NCI-H1092 (cell line): ENCODE results near the gene LZTR1.
"Not testable (repeated sequence)": the region's sequence is repeated elsewhere in the genome, so short reads cannot be mapped to it uniquely, and the experiment has no call there.

Experiments used
- DNase-seq: peaks from one replicate; lab custom pipeline; 2025; lab: John Stamatoyannopoulos, UW

The LZTR1 gene

DNA sequence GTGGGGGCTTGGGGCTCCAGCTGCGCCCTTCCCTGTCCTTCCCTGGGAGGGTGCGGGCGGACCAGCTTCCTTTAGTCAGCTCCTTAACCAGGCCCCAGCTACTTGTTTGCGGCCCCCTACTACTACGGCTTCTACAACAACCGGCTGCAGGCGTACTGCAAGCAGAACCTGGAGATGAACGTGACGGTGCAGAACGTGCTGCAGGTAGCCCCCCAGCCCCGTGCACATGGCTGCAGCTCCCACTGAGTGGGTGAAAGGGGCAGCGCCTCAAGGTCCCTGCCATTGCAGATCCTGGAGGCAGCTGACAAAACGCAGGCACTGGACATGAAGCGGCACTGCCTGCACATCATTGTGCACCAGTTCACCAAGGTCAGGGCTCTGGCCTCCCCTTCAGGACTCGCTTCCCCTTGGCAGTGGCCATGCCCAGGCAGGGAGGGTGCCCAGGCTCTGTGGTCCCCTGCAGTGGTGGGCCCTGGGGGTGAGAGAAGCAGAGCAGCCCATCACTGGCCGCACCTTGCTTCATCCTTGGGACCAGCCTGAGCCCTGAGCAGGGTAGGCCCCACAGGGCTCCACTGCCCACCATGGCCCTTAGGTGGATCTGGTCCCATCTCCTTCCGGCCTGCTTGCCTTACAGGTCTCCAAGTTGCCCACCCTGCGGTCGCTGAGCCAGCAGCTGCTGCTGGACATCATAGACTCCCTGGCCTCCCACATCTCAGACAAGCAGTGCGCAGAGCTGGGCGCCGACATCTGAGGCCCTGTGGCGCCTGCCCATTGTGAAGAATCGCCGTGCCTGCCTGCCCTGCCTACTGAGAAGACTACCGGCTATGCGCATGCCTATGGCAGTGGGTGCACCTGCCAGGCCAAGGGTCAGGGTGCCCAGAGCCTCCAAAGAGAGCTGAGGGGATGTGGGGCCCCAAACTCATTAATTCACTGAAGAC is 14.8 kb downstream of the LZTR1 start:
- DNase-seq: no peak

- DNase-seq: no peak
Observed at GRCh38 chr22:20997536-20998257, 15.6 kb downstream of the LZTR1 start.

DNA sequence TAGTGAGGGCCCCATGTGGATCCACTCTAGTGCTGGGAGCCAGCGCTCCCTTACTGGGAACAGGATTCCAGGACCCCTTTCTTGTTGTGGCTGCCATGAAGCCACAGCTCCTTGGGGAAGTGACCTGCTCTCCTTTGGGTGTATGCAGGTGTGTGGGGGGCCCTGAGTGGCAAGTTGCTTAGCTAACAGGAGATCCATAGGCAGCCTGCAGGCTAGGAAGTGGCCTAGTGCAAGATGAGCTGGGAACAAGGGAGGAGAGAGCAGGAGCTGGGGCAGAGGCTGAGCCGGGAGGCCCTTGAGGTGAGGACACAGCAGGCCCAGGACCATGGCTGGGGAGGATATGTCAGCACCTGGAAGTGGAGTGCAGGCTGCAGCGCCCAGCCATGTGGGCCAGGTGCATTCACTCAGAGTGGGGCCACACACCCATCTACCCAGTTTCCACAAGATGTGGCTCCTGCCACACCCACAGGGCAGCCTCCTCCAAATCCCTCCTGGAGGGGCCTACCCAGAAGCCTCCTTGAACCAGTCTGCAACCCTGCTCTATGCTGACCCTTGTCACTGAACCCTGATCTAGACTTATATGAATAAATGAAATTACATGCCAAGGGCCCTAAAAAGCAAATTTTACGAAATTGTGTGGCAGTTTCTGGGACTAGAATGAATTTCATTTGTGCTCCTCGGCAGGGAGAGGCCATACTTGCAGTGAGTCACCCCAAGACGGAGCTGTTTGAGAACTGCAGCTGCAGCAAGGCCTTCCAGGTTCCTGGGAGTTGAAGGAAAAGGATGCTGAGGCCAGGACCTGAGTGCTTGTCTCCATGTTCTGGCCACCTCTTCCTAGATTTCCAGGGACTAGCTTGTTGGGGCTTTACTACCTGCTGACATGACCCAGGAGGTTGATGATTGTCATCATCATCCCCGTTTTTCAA is 16.6 kb downstream of the LZTR1 start:
- no peak for DNase-seq

DNA sequence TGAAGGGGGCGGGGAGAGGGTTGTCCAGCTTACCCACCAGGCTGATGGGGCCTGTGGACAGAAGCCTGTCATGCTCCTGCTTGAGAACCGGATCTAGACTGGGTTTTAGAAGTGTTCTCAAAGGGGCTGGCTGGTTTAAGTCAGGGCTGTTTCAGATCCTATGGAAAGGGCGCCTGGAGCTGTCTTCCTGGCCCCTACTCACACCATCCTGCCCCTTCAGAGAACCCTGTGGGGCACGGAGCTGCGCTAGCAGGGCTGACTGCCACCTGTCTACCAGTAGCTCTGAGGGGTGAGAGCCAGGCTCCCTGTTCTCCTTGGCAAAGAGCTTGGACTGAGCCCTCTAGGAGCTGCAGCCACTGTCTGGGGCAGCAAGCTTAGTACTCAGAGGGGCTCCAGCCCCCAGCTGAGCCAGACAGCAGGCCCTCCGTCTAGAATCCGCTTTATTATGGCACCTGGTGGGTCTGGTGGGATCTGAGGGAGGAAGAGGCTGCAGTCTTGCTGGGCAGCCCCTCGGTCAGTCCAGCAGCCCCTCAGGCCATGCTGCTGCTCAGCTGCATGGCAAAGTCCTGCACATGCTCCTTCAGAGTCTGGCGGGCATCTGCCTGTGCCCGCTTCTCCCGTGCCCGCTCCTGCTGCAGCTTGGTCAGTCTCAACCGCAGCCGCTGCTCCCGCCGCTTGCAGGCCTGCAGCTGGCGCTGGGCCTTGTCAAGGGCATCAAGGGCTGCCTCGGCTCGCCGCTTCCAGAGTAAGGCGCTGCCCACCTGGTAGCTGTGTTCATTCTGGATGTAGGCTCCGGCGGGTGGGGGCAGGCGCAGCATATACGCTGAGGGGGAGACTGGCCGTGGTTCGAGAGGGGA is 17.5 kb downstream of the LZTR1 start:
- no peak for DNase-seq

GRCh38 chr22:21000207-21000986 is 18.3 kb downstream of the LZTR1 start:
- no peak for DNase-seq

DNA sequence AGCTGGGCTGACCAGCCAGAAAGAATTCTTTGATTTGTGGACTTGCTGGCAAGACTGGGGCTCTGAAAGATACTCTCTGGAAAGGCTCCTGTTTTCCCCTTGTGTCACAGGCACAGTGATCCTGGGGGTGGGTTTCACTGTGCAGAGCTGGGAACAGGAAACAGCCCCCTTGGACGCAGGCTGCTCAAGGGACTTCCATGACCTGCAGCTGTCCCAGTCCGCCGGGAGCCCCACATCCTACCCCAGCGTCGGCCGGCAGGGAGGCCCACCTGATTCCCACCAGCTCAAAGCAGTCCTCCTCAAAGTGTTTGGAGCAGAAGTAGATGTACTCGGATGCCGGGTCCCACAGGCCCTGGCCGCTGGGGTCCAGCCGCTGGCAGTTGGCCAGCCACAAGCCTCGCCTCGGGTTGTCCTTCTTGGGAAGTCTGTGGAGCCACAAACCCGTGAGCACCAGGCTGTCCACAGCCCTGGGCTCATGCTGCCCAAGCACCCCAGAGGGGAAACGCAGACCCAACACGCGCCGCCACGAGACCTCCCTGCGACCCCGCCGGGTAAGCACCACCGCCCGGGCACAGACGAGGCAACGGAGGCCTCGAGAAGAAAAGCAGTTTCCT is 19.0 kb downstream of the LZTR1 start:
- DNase-seq: no peak

DNA sequence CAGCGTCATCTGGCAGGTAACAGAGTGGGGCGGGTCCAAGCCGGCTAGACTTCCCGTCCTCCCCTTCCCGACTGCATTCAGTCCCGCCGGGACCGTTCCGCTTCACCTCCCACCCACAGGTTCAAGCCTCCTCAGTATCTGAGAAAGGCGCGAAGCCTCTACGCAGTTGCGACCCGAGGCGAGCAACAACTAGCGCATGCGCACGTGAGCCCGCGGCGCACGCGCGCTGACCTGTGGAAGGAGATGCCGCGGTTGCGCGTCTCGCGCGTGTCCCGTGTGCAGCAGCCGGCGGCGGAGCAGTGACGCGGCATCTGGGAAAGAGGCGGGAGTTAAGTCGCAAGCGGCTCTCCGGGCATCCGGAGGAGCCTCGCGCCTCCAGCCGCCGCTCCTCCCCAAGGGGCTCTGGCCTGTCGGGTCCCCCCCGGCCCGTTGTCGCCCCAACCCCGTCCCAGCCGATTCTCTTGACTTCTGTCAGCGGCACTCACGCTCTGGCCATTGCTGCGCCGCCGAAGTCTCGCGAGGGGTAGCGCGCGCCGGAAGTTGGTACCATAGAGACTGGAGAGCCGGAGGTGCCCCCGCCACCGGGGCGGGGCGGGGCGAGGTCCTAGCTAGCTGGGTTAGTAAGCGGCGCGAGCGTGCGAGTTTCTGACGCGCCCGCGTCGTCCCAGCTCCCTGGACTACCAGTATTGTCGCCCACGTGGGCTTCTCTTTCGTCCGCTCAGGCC is 19.7 kb downstream of the LZTR1 start, which contains the start of gene THAP7:
Gene THAP7 (minus strand): TSS at position 518 of the 725 bp plus-strand sequence. CDS start 207 bp downstream, at position 311.
- peak; percentile 93 for DNase-seq

DNA sequence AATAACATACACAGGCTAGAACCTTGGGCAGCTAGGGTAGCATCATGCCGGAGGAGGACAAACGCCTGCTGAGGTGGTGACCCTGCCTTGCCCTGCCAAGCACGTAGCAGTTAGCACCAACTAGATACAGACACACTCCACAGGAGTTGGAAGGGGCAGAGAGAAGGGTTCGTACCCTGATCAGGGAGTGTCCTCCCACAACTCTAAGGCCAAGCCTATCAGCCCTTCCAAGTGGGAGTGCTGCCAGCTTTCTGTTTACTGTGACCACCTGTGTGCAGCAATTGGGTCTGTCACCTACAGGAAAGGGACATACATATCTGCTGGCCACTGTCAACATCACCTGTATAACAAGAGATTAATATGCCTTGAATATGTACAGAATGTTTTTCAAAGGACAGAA is 21.7 kb downstream of the LZTR1 start:
- DNase-seq: no peak

DNA sequence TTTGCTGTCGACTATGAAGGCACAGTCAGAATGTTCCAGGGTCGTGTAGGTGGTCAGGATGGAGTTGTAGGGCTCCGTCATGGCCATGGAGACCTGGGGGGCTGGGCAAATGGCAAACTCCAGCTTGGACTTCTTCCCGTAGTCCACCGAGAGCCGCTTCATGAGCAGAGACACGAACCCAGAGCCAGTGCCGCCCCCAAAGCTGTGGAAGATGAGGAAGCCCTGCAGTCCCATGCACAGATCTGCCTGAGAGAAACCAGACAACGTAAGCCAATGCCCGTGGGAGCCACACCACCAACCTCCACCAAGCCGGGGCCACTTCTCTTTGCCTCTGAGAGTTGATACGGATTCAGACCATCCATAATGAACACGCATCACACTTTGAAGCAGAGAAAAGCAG is 27.1 kb downstream of the LZTR1 start:
- DNase-seq: not testable (repeated sequence)

DNA sequence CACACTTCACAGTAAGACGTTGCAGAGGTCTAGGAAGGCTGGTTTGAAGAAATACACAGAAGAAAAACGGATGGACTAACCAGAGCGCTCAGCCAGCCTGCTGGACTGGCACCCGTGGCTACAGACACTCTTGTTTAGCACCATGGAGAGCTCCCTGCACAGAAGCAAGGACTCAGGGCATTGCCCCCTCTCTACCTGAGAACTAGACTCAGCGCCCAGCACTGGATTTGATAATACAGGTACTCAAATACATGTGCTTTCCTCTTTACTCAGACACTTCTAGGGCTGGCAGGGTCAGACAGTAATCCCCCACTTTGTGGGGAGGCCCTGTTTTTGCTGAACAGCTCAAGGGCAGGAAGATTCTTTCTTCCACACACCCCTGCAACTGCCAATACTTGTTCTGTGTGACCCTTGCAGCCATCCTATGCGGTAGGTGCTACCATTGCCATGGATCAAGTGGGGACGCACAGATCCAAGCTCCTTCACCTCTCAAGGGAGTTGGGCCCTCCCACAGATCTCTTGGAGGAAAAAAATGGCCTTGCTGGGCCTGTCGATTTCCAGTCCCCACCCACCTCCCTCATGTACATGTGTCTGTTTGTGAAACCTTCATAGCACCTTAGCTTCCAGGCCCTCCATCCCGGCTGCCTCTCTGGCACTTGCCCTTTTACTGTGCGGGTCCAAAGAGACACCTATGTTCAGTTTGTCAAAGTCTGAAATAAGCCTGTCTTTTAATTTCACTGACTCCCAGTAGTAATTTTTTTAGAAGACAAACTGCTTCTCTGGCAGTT is 27.7 kb downstream of the LZTR1 start:
- DNase-seq: no peak

DNA sequence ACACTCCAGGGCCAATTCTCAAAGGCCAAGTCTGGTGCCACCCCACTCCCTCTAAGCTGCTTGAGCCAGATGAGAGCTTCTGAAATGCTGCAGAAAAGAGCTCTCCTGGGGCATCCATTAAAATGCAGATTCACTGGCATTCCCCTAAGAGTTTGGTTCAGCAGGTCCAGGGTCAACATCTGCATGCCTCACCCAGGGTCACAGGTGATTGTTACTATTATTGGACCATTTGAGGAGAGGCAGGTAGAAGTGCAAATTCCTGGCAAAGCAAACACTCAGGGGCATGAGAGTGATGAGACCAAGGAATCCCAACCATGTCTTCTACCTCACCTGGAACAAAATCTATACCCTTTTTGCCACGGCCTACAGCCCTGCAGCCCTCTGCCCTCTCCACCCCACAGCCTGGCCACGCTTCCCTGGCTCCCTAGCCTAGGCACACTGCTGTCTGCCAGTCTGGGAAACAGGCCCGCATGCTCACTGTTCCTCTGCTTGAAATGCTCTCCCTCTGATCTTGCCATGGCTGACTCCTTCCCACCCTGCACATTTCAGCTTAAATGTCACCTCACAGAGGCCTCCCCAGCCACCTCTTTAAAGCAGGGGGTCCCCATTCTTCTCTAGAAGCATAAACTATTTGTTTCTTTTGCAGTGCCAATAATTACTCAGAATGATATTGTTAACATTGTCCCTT is 28.5 kb downstream of the LZTR1 start:
- DNase-seq: no peak

GRCh38 chr22:21012446-21013407 is 30.6 kb downstream of the LZTR1 start:
- no peak for DNase-seq

GRCh38 chr22:21013657-21014201 is 31.6 kb downstream of the LZTR1 start:
- no peak for DNase-seq

GRCh38 chr22:21014202-21014725 is 32.2 kb downstream of the LZTR1 start:
- DNase-seq: peak; percentile 97

DNA sequence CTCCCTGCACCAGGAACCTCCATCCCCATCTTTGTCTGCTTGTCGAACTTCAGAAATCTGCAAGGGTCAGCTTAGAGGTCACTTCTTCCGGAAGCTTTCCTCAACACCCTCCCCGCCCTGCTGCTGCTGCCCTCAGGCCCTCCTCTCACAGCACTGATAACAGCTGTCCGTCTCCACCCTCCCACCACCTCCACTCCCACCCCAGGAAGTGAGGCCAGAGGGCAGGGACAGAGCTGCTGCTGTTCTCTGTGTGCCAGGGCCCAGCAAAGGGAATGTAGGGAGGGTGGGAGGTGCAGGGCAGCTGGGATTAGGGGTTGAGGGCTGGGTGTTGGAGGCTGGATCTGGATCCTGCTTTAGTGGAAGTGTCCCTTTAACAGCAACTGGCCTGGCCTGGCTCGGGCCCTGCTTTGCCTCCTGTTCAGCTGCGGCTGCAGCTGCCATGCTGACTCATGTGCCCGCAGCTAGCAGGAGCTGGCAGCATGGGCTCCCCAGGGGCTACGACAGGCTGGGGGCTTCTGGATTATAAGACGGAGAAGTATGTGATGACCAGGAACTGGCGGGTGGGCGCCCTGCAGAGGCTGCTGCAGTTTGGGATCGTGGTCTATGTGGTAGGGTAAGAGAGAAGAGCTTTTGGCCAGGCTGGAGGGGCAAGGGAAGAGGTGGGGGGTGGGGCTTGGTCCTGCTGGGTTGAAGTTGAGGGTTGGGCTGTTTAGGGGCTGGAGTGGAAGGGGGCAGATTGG is 32.8 kb downstream of the LZTR1 start, which contains the start of gene P2RX6:
Gene P2RX6 (plus strand): TSS at position 440 of the 740 bp plus-strand sequence. CDS start 10 bp downstream, at position 450.
- DNase-seq: no peak
